A673 (cell line): ENCODE results near the gene MLLT11. TPM values are rescaled to one million over a fixed set of nuclear protein-coding genes. Genes with fewer than 3 reads are reported as not detected.

ENCODE experiments used
- BruUV-seq: library from RNA; stranded (reverse); fragments of 400-500 nt; replicated peaks from 2 replicates; lab custom pipeline; 2021; lab: Mats Ljungman, UMichigan
- CTCF ChIA-PET: fragments of 300-600 bp; sonication (Branson Sonifier 250); formaldehyde crosslinking; loops from one replicate; lab custom pipeline; 2022; ENCODE audit warnings: antibody characterized with exemption; lab: Charles Lee
- POLR2A ChIA-PET: fragments of 300-600 bp; sonication (Branson Sonifier 250); formaldehyde crosslinking; loops from one replicate; lab custom pipeline; 2022; ENCODE audit warnings: antibody characterized with exemption; ENCODE audit not compliant: low non-redundant PET; lab: Charles Lee
- DNase-seq: peaks from one replicate; pipeline ENCODE4 v3.0.0-alpha.2; 2015; ENCODE audit warnings: low spot score
- H3K27ac ChIP-seq: fragments of 200-600 bp; sonication (generic); 2 replicates; pipeline ENCODE4 v1.5.1; 2016; ENCODE audit warnings: mixed run types, low read depth, mild to moderate bottlenecking, mixed read lengths, antibody characterized with exemption, low read length; ENCODE audit not compliant: poor library complexity, severe bottlenecking
- H3K27me3 ChIP-seq: fragments of 200-600 bp; sonication (generic); replicated peaks from 2 replicates; pipeline ENCODE4 v1.6.1; 2017; ENCODE audit warnings: mixed run types, low read depth, mild to moderate bottlenecking, mixed read lengths, antibody characterized with exemption, low read length; ENCODE audit not compliant: insufficient read depth, poor library complexity
- H3K36me3 ChIP-seq: fragments of 200-600 bp; sonication (generic); 2 replicates; pipeline ENCODE4 v1.6.1; 2016; ENCODE audit warnings: mixed run types, mild to moderate bottlenecking, mixed read lengths, antibody characterized with exemption, low read length; ENCODE audit not compliant: insufficient read depth, poor library complexity, severe bottlenecking
- H3K4me1 ChIP-seq: fragments of 200-600 bp; sonication (generic); 2 replicates; pipeline ENCODE4 v1.6.1; 2017; ENCODE audit warnings: mixed run types, mild to moderate bottlenecking, mixed read lengths, antibody characterized with exemption, low read length; ENCODE audit not compliant: insufficient read depth, poor library complexity, severe bottlenecking
- H3K4me3 ChIP-seq: fragments of 200-600 bp; sonication (generic); 2 replicates; pipeline ENCODE4 v1.5.1; 2016; ENCODE audit warnings: low read depth, mixed run types, mild to moderate bottlenecking, mixed read lengths, low read length; ENCODE audit not compliant: poor library complexity, severe bottlenecking
- H3K9me3 ChIP-seq: fragments of 200-600 bp; sonication (generic); 2 replicates; pipeline ENCODE4 v1.6.1; 2016; ENCODE audit warnings: mixed run types, low read depth, mild to moderate bottlenecking, mixed read lengths, antibody characterized with exemption, low read length; ENCODE audit not compliant: poor library complexity, severe bottlenecking
- CTCF ChIP-seq: fragments of 300-800, 200-600 bp; sonication (generic); conservative IDR thresholded peaks from 2 replicates; pipeline ENCODE4 v1.5.1; 2017; ENCODE audit warnings: low read depth, mild to moderate bottlenecking, antibody characterized with exemption, low read length, moderate library complexity, mixed read lengths
- EZH2 ChIP-seq: fragments of 200-600 bp; sonication (generic); IDR thresholded peaks from 2 replicates; pipeline ENCODE4 v1.6.1; 2017; ENCODE audit warnings: borderline replicate concordance, low read depth, mild to moderate bottlenecking, mixed read lengths, antibody characterized with exemption, low read length; ENCODE audit not compliant: poor library complexity, severe bottlenecking
- intact Hi-C: fragments of 100-400 bp; cut with micrococcal nuclease; formaldehyde crosslinking; loops from one replicate; pipeline ENCODE4 v1.10.0; 2022; ENCODE audit not compliant: unreplicated experiment
- total RNA-seq: library from RNA; stranded (reverse); gene quantifications from 2 replicates; pipeline ENCODE4 v1.2.3, GENCODE V29; 2021

The MLLT11 gene
- total RNA-seq, 1 experiment from 2014 or later: 108 TPM

GRCh38 chr1:151098126-151098525, 37.9 kb downstream of the MLLT11 start:
- no peaks in the 10 kb centered on the region for H3K36me3 ChIP-seq
- H3K27ac ChIP-seq: no peak overlapping the region
- TF ChIP-seq EZH2 (no peak), CTCF (no peak)
- ChIA-PET CTCF (interaction anchor here (0.6 kb wide), 1 partner anchor 15 kb away, joined by 3 read pairs; no protein-coding TSS in a partner anchor), POLR2A (no interaction called here)
- H3K4me1 ChIP-seq: no peaks in the 10 kb centered on the region
- no peak overlapping the region for H3K4me3 ChIP-seq
- H3K27me3 ChIP-seq: no peaks in the 10 kb centered on the region
- no peak for DNase-seq
- intact Hi-C loops: loop anchor here (2.0 to 10.0 kb wide), 4 partner anchors 34 to 244 kb away; partner anchors contain the start of genes PSMD4 and TNFAIP8L2
- H3K9me3 ChIP-seq: no peaks in the 10 kb centered on the region
- no TSS peak for BruUV-seq

GRCh38 chr1:151104630-151105029, 44.4 kb downstream of the MLLT11 start:
- no peak for DNase-seq
- BruUV-seq: no TSS peak
- Histone ChIP-seq H3K4me1 (no peaks in the 10 kb centered on the region), H3K4me3 (no peak overlapping the region), H3K9me3 (no peaks in the 10 kb centered on the region), H3K27me3 (no peaks in the 10 kb centered on the region), H3K27ac (no peak overlapping the region), H3K36me3 (no peaks in the 10 kb centered on the region)
- intact Hi-C loops: no loop called here
- ChIA-PET CTCF (interaction anchor here (0.5 kb wide), 1 partner anchor 78 kb away, joined by 12 read pairs; no protein-coding TSS in a partner anchor), POLR2A (no interaction called here)
- TF ChIP-seq EZH2 (no peak), CTCF (no peak)

GRCh38 chr1:151106894-151107293, 46.7 kb downstream of the MLLT11 start:
- no TSS peak for BruUV-seq
- no peak for DNase-seq
- intact Hi-C loops: no loop called here
- ChIA-PET POLR2A (no interaction called here), CTCF (no interaction called here)
- no peak overlapping the region for H3K27ac ChIP-seq
- no peaks in the 10 kb centered on the region for H3K4me1 ChIP-seq
- no peaks in the 10 kb centered on the region for H3K27me3 ChIP-seq
- no peak overlapping the region for H3K4me3 ChIP-seq
- TF ChIP-seq EZH2: no peak
- TF ChIP-seq CTCF: no peak
- no peaks in the 10 kb centered on the region for H3K36me3 ChIP-seq
- no peaks in the 10 kb centered on the region for H3K9me3 ChIP-seq
